Right atrium auricular region (tissue), 2 donors: ENCODE data around the gene ANXA3. TPM values are rescaled to one million over a fixed set of nuclear protein-coding genes. Genes with fewer than 3 reads are reported as not detected.

Source experiments
- DNase-seq: peaks from one replicate; pipeline ENCODE4 v3.0.0-alpha.2; 2019; ENCODE audit warnings: low spot score
- H3K27ac ChIP-seq, 2 donors: fragments of 200-600 bp; sonication (generic); 1 replicate in 1 of 2; 2 replicates in 1 of 2; pipeline ENCODE4 v1.5.1; 2016 to 2019
- H3K27me3 ChIP-seq, 2 donors: fragments of 200-600 bp; sonication (generic); one replicate each; pipeline versions ENCODE4 v1.5.1 to v1.6.0; 2017 to 2019
- H3K36me3 ChIP-seq: fragments of 200-600 bp; sonication (generic); one replicate; pipeline ENCODE4 v1.5.1; 2016
- H3K4me1 ChIP-seq, 2 donors: fragments of 200-600 bp; sonication (generic); one replicate each; pipeline versions ENCODE4 v1.5.1 to v1.6.0; 2017 to 2019
- H3K4me3 ChIP-seq, 2 donors: fragments of 200-600 bp; sonication (generic); 1 replicate in 1 of 2; 2 replicates in 1 of 2; pipeline ENCODE4 v1.5.1; 2017 to 2019; ENCODE audit warnings: mild to moderate bottlenecking in 1 of 2, moderate library complexity in 1 of 2
- H3K9me3 ChIP-seq, 2 donors: fragments of 200-600 bp; sonication (generic); one replicate each; pipeline ENCODE4 v1.5.1; 2019
- CTCF ChIP-seq, 2 donors: fragments of 200-600 bp; sonication (generic); IDR thresholded peaks; one replicate each; pipeline ENCODE4 v1.5.1; 2019; ENCODE audit warnings: antibody characterized with exemption in 2 of 2
- total RNA-seq, 2 donors: library from RNA; depleted of rRNA; stranded (reverse); fragments of >200 nt; gene quantifications; one replicate each; pipeline ENCODE4 v1.1.0, GENCODE V29; 2016

ANXA3 gene
- total RNA-seq, 2 donors from 2014 or later, result 39.4 to 54.0 TPM

GRCh38 chr4:78599147-78599546 is 47.6 kb downstream of the ANXA3 start:
- TF ChIP-seq CTCF (IDR thresholded peaks at IDR 0.05), result no peak
- Histone ChIP-seq H3K27ac (no peak overlapping the region), H3K27me3 (no peaks in the 10 kb centered on the region), H3K4me3 (no peak overlapping the region), H3K36me3 (no peaks in the 10 kb centered on the region), H3K4me1 (peaks cover 0 to 26% of the 10 kb centered on the region in 2 donors), H3K9me3 (no peaks in the 10 kb centered on the region)
- DNase-seq, result no peak

GRCh38 chr4:78599931-78600375 is 48.4 kb downstream of the ANXA3 start:
- H3K4me3 ChIP-seq, result no peak overlapping the region
- H3K27ac ChIP-seq, result peak overlapping the region in 1 of 2 donors; percentile 70
- H3K9me3 ChIP-seq, result no peaks in the 10 kb centered on the region
- no peaks in the 10 kb centered on the region for H3K36me3 ChIP-seq
- no peak for TF ChIP-seq CTCF (IDR thresholded peaks at IDR 0.05)
- no peaks in the 10 kb centered on the region for H3K27me3 ChIP-seq
- H3K4me1 ChIP-seq, result peaks cover 0 to 26% of the 10 kb centered on the region in 2 donors
- DNase-seq, result no peak

- no peak for DNase-seq
- Histone ChIP-seq H3K27me3 (no peaks in the 10 kb centered on the region), H3K36me3 (no peaks in the 10 kb centered on the region), H3K4me3 (no peak overlapping the region), H3K27ac (peak overlapping the region in 1 of 2 donors; percentile 70), H3K9me3 (no peaks in the 10 kb centered on the region), H3K4me1 (peaks cover 0 to 26% of the 10 kb centered on the region in 2 donors)
- TF ChIP-seq CTCF (IDR thresholded peaks at IDR 0.05), result no peak
These were observed 49.4 kb downstream of the ANXA3 start for GRCh38 chr4:78601013-78601412.

- no peaks in the 10 kb centered on the region for H3K27me3 ChIP-seq
These were observed 50.8 kb downstream of the ANXA3 start for GRCh38 chr4:78602334-78602733.

GRCh38 chr4:78603384-78603783 is 51.8 kb downstream of the ANXA3 start:
- DNase-seq, result no peak
- Histone ChIP-seq H3K36me3 (no peaks in the 10 kb centered on the region), H3K9me3 (no peaks in the 10 kb centered on the region), H3K27ac (no peak overlapping the region), H3K4me1 (peaks cover 0 to 26% of the 10 kb centered on the region in 2 donors), H3K27me3 (no peaks in the 10 kb centered on the region), H3K4me3 (no peak overlapping the region)
- no peak for TF ChIP-seq CTCF (IDR thresholded peaks at IDR 0.05)

More at GRCh38 chr4:78602334-78602733, 50.8 kb downstream of the ANXA3 start:
- H3K9me3 ChIP-seq, result no peaks in the 10 kb centered on the region
- no peak for DNase-seq
- no peak overlapping the region for H3K4me3 ChIP-seq
- H3K4me1 ChIP-seq, result peaks cover 0 to 26% of the 10 kb centered on the region in 2 donors
- no peaks in the 10 kb centered on the region for H3K36me3 ChIP-seq
- no peak for TF ChIP-seq CTCF (IDR thresholded peaks at IDR 0.05)
- peak overlapping the region; percentile 27 to 70 for H3K27ac ChIP-seq

- no peak for DNase-seq
- H3K36me3 ChIP-seq, result no peaks in the 10 kb centered on the region
- no peak overlapping the region for H3K27ac ChIP-seq
- peaks cover 0 to 25% of the 10 kb centered on the region in 2 donors for H3K4me1 ChIP-seq
- no peaks in the 10 kb centered on the region for H3K27me3 ChIP-seq
- no peaks in the 10 kb centered on the region for H3K9me3 ChIP-seq
- no peak for TF ChIP-seq CTCF (IDR thresholded peaks at IDR 0.05)
- no peak overlapping the region for H3K4me3 ChIP-seq
These were observed 53.4 kb downstream of the ANXA3 start for GRCh38 chr4:78604988-78605387.
